Right renal pelvis (tissue), 4 donors: Measurements from ENCODE around the gene CDH2. TPM values are rescaled to one million over a fixed set of nuclear protein-coding genes. Genes with fewer than 3 reads are reported as not detected.

Experiments
- DNase-seq, 4 donors: peaks; one replicate each; pipeline ENCODE4 v3.0.0-alpha.2; 2013; ENCODE audit warnings: low read depth in 4 of 4, low spot score in 3 of 4, missing footprints in 1 of 4
- polyA plus RNA-seq, 4 donors: library from polyadenylated mRNA; unstranded; fragments of 120-200 nt; gene quantifications; one replicate each; pipeline ENCODE4 v1.2.1, GENCODE V29; 2013; ENCODE audit not compliant: insufficient read length in 4 of 4

The CDH2 gene
- 10 to 100 TPM; 70.3 to 87.6 (median 81.2) TPM for polyA plus RNA-seq

- peak; percentile 12 to 82 (median 75) for DNase-seq
Measured at GRCh38 chr18:28176948-28177827, at the start of gene CDH2. CDH2 (minus strand) TSS chr18:28177130; CDS start chr18:28177022, 108 bp downstream.

GRCh38 chr18:28212060-28212459 is 35.1 kb upstream of the CDH2 start:
- DNase-seq: no peak

- DNase-seq: no peak
Measured at GRCh38 chr18:28208712-28209265, 31.9 kb upstream of the CDH2 start.

- DNase-seq: no peak
Measured at GRCh38 chr18:28208268-28208667, 31.3 kb upstream of the CDH2 start.

- DNase-seq: no peak
Measured at GRCh38 chr18:28204154-28204553, 27.2 kb upstream of the CDH2 start.

GRCh38 chr18:28201056-28201455 is 24.1 kb upstream of the CDH2 start:
- no peak for DNase-seq

- no peak for DNase-seq
Measured at GRCh38 chr18:28198620-28199019, 21.7 kb upstream of the CDH2 start.

- DNase-seq: no peak
Measured at GRCh38 chr18:28193177-28193778, 16.3 kb upstream of the CDH2 start.

- DNase-seq: no peak
Measured at GRCh38 chr18:28189400-28190239, 12.7 kb upstream of the CDH2 start.

- no peak for DNase-seq
Measured at GRCh38 chr18:28185121-28185520, 8.2 kb upstream of the CDH2 start.

- no peak for DNase-seq
Measured at GRCh38 chr18:28183418-28184078, 6.6 kb upstream of the CDH2 start.

- DNase-seq: no peak
Measured at GRCh38 chr18:28181616-28182015, 4.7 kb upstream of the CDH2 start.

GRCh38 chr18:28178720-28179119 is 1.8 kb upstream of the CDH2 start:
- peak in 1 of 4 donors; percentile 5 for DNase-seq

- DNase-seq: peak in 2 of 4 donors; percentile 32 to 46
Measured at GRCh38 chr18:28177828-28178635, 1.1 kb upstream of the CDH2 start.

- no peak for DNase-seq
Measured at GRCh38 chr18:28176698-28176947, 307 bp downstream of the CDH2 start.

- no peak for DNase-seq
Measured at GRCh38 chr18:28175930-28176697, 816 bp downstream of the CDH2 start.

- DNase-seq: no peak
Measured at GRCh38 chr18:28175150-28175929, 1.6 kb downstream of the CDH2 start.
